ENCODE data around the gene MZB1.
"Not testable (repeated sequence)": the region's sequence is repeated elsewhere in the genome, so short reads cannot be mapped to it uniquely, and the experiment has no call there.

The MZB1 gene

DNA sequence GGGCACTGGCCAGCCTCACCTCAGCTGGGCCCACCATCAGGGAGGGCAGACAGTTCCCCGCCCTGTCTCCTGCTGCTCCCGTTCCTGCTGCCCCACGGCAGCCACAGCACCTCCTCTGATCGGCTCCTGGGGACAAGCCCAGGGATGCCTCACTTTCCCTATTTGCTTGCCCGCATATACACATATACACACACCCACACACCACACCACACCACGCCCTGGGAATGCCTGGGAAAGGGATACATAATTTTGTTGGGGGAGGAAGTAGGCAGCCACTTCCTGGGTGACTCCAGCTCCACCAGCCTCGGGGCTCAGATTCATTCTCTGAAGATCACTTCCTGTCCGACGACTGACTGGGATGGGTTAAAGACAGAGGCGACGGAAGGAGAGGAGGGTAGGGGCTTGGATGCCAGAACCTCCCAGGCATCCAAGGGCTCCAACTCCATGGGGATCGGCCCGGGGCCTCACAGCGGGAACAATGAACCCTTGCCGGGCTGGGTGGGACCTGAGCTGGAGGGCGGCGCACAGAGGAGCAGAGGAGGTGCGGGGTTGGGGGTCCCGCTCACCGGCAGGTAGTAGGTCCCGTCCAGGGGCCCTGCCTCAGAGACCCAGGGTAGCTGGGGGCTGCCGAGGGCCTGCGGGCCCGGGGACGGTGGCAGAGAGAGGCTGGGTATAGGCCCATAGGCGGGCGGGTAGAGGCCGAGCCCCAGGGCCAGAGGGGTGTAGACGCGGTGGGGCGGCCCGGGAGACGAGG, 2.0 kb upstream of the MZB1 start:
- no peak for TF ChIP-seq ZNF274 (IDR thresholded peaks at IDR 0.05; ENCODE audit: low read depth, low read length)
- H3K4me3 ChIP-seq (ENCODE audit: low read length) = peak overlapping the region; percentile 55; the same call in 1 of the 2 replicates

- peak overlapping the region; percentile 55; the same call in 1 of the 2 replicates for H3K4me3 ChIP-seq (ENCODE audit: low read length)
- no peak for TF ChIP-seq ZNF274 (IDR thresholded peaks at IDR 0.05; ENCODE audit: low read depth, low read length)
These were observed 1.2 kb upstream of the MZB1 start for GRCh38 chr5:139390639-139391569.

GRCh38 chr5:139388198-139388821, 1.4 kb downstream of the MZB1 start:
- TF ChIP-seq ZNF274 (IDR thresholded peaks at IDR 0.05; ENCODE audit: low read depth, low read length) = no peak
- H3K4me3 ChIP-seq (ENCODE audit: low read length) = peak overlapping the region; percentile 87; the same call in 1 of the 2 replicates

- peak overlapping the region; percentile 87; the same call in 1 of the 2 replicates for H3K4me3 ChIP-seq (ENCODE audit: low read length)
- no peak for TF ChIP-seq ZNF274 (IDR thresholded peaks at IDR 0.05; ENCODE audit: low read depth, low read length)
These were observed 2.0 kb downstream of the MZB1 start for GRCh38 chr5:139387611-139388197.

- H3K4me3 ChIP-seq (ENCODE audit: low read length) = not testable (repeated sequence)
These were observed 2.8 kb downstream of the MZB1 start for GRCh38 chr5:139386956-139387355.

GRCh38 chr5:139386050-139386438, 3.7 kb downstream of the MZB1 start:
- H3K4me3 ChIP-seq (ENCODE audit: low read length) = no peak overlapping the region
- no peak for TF ChIP-seq ZNF274 (IDR thresholded peaks at IDR 0.05; ENCODE audit: low read depth, low read length)

- TF ChIP-seq ZNF274 (IDR thresholded peaks at IDR 0.05; ENCODE audit: low read depth, low read length) = no peak
- peak overlapping the region; percentile 5; the same call in 1 of the 2 replicates for H3K4me3 ChIP-seq (ENCODE audit: low read length)
These were observed 4.4 kb downstream of the MZB1 start for GRCh38 chr5:139385061-139386049.

- peak overlapping the region; percentile 5; the same call in 1 of the 2 replicates for H3K4me3 ChIP-seq (ENCODE audit: low read length)
- no peak for TF ChIP-seq ZNF274 (IDR thresholded peaks at IDR 0.05; ENCODE audit: low read depth, low read length)
These were observed 5.1 kb downstream of the MZB1 start for GRCh38 chr5:139384591-139385051.

GRCh38 chr5:139383993-139384590, 5.6 kb downstream of the MZB1 start:
- TF ChIP-seq ZNF274 (IDR thresholded peaks at IDR 0.05; ENCODE audit: low read depth, low read length) = no peak
- no peak overlapping the region for H3K4me3 ChIP-seq (ENCODE audit: low read length)

- no peak for TF ChIP-seq ZNF274 (IDR thresholded peaks at IDR 0.05; ENCODE audit: low read depth, low read length)
- H3K4me3 ChIP-seq (ENCODE audit: low read length) = no peak within 1 kb of the TSS
These were observed 6.3 kb downstream of the MZB1 start, which contains the start of gene SLC23A1 for GRCh38 chr5:139383275-139383992. SLC23A1 (minus strand) TSS chr5:139383297; CDS start chr5:139383253, 44 bp downstream.

DNA sequence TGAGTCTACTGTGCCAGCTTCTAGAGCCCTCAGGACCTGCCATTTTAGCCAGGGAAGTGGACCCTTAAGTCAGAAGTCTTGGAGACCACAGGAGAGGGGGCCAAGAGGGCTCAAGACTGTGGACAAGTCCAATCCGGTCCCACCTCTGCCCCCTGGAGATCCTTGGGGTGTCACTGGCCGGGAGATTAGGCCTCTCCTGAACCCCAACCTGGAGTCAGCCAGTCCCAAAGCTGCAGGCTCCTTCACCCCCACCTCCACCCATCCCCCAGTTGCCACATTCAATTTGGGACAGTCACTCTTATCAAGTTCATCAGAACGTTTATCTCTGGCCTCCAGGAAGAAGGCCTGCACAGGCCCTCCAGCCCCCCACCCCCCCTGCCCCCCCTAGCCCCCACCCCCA, 6.9 kb downstream of the MZB1 start:
- H3K4me3 ChIP-seq (ENCODE audit: low read length) = no peak overlapping the region
- TF ChIP-seq ZNF274 (IDR thresholded peaks at IDR 0.05; ENCODE audit: low read depth, low read length) = no peak

Data from GM08714 (cell line).